Stimulated activated CD4-positive, alpha-beta T cell treated with anti-CD3 and anti-CD28 coated beads, Interleukin-15, amount 100 ng/mL, for 24 hours (primary cell): ENCODE measurements around the gene S1PR5.

Source experiments
- DNase-seq: peaks from one replicate; pipeline ENCODE4 v3.0.0-alpha.2; 2020

S1PR5 gene

GRCh38 chr19:10514211-10515145 lies 2.8 kb downstream of the S1PR5 start:
- peak; percentile 56 for DNase-seq

DNA sequence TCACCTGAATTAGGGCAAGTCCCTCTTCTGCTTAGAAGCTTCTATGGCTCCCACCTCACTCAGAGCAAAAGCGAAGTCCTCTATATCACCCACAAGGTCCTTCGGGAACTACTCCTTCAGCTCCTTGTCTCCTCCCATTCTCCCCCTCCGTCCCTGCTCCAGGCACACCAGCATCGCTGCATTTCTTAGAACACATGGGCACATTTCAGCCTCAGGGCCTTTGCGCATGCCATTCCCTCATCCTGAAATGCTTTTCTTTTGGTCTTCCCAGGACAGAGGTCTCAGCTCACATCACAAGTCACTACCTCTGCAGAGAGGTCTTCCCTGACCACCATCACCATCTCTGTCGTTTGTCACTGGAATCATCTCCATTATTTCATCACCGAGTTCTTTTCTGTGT lies 4.0 kb downstream of the S1PR5 start:
- DNase-seq, result no peak

- DNase-seq, result peak; percentile 69
Measured at GRCh38 chr19:10510301-10510802, 6.9 kb downstream of the S1PR5 start.

GRCh38 chr19:10508707-10509106 lies 8.5 kb downstream of the S1PR5 start:
- DNase-seq, result peak; percentile 52

GRCh38 chr19:10508036-10508435 lies 9.2 kb downstream of the S1PR5 start:
- no peak for DNase-seq

DNA sequence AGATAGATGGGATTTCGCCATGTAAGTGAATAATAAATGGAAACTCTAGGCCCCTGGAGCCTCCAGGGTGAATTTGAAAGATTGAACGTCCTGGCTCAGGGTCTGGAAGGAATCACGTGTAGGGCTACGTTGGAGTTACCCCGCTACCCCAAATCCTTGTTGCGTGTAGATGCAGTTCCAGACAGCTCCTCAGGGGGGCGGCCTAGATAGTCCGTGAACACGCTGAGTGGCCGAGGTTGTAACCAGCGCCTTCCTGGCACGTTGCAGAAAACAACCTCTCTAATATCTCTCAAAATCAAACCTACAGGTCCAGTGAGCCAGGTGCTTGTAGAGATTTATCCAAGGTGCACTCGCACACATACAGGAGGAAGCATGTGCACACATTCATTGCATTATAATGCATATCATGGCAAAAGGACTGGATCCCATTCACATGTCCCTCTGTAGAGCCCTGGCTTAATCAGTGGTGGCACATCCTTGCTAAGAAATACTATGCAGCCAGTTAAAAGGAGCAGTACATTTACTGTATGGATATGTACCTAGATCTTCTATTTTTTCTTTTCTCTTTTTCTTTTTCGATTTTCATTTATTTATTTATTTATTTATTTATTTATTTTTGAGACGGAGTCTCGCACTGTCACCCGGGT lies 11.5 kb downstream of the S1PR5 start:
- peak; percentile 91 for DNase-seq

DNA sequence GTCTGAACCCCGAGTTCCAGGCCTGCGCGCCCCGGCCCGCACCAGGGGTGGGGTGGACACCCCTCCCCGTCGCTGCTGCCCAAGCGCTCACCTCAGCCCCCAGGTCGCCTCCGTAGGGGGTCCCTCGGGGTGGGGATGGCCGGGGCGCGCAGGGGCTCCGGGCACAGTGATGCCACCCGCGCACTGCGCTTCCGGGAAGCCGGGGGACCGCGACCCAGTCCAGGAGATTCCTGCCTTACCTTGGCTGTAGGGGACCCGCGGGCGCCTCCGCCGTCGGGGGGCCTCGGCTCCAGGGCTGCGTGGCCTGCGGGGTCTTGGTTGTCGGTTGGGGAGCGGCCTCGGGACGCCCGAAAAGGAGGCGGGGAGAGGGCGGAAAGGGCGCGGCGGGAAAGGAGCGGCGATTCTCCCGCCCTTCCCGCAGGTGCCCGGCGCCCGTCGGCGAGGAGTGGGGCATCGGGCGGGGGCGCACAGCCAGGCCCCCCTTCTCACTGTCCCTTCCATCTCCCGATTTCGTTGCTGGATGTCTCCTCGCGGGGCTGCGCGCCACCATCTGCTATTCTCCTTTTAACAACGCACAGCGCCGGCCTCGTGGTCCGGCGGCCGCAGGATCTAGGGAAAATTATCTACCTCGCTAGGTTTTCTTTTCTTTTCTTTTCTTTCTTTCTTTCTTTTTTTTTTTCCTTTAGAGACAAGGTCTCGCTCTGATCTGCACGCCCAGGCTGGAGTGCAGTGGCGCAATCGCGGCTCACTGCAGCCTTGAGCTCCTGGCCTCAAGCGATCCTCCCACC lies 14.1 kb downstream of the S1PR5 start, which contains the start of gene KEAP1:
Gene KEAP1 (minus strand): TSS at position 355 of the 788 bp plus-strand sequence. CDS start 3,323 bp downstream, outside the sequence.
- peak; percentile 58 for DNase-seq

DNA sequence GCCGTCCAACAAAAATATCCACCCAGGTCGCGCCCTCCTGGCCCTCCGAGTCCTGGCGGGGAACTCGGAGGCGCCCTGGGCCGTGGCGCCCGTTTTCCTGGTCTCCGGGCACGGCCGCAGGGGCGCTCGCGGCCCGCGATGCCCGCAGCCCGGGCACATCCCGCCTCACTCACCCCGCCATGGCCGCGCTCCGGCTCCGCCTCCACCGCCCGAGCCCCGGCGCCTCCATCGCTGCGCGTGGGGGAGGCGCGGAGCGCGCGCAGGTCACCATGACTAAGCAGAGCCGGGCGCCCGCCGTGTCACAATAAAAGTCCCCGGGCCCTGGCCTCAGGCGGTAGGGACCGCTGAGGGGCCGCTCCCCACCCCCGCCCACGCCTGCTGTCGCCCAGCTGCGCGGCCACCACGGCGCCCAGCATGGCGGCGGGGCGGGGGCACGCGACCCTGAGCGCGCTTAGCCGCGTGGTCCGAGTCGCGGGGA lies 14.7 kb downstream of the S1PR5 start:
- DNase-seq, result peak; percentile 94

DNA sequence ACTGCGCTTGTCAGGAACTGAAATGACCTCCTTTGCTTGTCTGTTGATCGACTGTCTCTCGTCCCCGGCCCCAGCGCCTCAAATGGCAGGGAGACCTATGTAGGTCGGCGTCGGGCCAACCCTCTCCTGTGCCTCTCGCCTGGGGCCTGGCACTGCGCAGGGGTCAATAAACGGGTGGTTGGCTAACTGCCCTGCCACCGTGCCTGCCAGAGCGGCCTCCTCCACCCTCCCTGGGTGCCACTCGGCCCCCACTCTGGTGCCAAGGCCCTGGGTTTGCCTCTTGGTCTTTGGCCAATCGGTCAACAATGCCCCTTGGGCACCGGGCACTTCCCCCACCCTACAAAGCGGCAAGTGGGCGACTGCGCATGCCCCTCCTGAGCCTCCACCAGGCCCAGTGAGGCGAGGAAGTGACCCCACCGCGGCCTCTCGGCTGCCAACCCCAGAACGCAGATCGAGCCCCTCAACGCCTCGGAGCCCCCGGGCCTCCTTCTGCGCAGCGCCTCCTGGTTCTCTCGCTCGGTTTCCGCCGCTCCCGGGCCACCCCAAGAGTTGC lies 15.2 kb downstream of the S1PR5 start:
- peak; percentile 65 for DNase-seq

GRCh38 chr19:10500247-10500592 lies 17.0 kb downstream of the S1PR5 start:
- DNase-seq, result no peak

DNA sequence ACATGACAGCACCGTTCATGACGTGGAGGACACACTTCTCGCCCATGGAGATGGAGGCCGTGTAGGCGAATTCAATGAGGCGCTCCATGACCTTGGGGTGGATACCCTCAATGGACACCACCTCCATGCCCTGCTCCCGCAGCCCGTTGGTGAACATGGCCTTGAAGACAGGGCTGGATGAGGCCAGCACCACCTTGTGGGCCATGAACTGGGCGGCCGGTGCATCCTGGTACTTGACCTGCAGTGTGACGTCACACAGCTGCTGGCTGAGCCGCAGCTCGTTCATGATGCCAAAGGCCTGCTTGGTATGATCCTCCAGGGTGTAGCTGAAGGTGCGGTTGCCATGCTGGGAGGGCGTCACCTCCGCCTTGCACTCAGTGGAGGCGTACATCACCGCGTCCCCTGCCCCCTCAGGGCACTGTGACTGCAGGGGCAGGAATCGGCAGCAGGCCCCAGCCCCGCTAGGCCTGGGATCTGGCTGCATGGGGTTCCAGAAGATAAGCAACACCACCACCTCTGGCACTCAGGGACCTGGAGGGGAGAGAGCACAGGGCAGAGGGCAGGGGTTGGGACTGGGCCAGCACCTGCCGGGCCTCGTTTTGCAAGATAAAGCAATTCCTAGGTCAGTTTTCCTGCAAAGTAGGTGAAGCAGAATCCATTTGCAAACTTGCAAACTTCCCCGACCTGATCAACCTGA lies 17.5 kb downstream of the S1PR5 start:
- no peak for DNase-seq

GRCh38 chr19:10497371-10497770 lies 19.9 kb downstream of the S1PR5 start:
- no peak for DNase-seq

- no peak for DNase-seq
Measured at GRCh38 chr19:10491472-10492047, 25.7 kb downstream of the S1PR5 start.

DNA sequence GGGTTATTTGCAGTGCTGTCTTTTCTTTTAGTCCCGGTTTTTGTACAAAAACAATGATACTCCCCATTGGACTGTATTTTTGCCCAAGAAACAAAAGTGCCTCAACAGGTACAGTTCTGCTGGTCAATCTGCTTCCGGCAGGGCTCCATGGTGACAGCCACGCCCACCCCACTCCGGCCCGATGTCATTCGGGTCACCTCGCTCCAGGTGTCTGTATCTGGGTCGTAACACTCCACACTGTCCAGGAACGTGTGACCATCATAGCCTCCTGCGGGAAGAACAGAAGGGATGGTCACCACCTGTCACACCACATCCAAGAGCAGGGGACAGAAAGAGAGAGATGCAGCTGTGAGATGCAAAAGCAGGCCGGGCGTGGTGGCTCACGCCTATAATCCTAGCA lies 30.7 kb downstream of the S1PR5 start:
- DNase-seq, result no peak

GRCh38 chr19:10478903-10479384 lies 38.3 kb downstream of the S1PR5 start:
- peak; percentile 89 for DNase-seq

GRCh38 chr19:10478476-10478875 lies 38.8 kb downstream of the S1PR5 start:
- no peak for DNase-seq

DNA sequence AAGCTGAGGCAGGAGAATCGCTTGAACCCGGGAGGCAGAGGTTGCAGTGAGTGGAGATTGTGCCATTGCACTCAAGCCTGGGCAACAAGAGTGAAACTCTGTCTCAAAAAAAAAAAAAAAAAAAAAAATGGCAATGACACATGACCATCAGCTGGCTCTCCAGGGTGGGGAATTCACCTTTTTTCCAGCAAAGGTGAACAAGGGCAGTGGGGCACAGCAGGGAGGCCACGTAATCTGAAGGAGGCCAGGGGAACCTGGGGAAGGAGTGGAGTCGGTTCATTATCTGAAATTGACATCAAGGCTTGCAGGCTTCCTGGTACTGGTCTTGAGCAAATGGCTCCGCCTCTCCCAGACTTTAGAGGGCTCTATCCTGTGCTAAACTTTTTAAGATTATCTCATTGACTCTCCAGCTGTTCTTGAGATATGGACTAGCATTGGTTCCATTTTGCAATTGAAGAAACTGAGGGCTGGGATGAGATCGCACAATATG lies 42.2 kb downstream of the S1PR5 start:
- no peak for DNase-seq

GRCh38 chr19:10473192-10473591 lies 44.1 kb downstream of the S1PR5 start:
- DNase-seq, result no peak

DNA sequence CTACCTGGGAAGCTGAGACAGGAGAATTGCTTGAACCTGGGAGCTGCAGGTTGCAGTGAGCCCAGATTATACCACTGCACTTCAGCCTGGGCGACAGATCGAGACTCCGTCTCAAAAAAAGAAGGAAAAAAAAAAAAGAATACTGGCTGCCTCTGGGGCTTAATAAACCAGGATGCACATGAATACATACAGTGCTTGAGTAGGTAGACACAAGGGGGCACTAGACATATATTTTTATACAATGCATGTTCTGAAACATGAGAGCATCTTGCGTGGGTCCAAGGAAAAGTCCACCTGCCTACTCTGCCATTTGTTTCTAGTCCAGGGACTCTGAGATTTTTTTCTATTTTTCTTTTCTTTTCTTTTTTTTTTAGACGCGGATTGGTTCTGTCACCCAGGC lies 45.3 kb downstream of the S1PR5 start:
- no peak for DNase-seq

DNA sequence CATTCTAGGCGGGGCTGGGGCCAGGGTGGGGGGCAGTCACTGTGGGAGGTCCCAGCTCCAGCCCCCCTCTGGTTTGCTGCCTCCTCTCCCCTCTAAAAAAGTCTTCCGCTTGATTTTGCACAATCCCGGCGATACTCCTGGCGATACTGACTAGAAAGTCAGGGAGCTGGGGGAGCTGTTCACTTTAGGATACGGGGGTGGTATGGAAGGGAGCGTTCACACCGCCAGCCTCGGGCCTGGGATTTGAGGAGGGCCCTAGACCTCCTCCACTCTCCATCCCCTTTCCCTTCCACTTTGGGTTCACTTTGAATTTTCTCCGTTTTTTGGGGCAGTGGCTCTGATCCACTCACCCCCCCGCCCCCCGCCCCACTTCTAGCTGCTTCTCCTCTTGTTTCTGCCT lies 49.1 kb downstream of the S1PR5 start:
- DNase-seq, result no peak

DNA sequence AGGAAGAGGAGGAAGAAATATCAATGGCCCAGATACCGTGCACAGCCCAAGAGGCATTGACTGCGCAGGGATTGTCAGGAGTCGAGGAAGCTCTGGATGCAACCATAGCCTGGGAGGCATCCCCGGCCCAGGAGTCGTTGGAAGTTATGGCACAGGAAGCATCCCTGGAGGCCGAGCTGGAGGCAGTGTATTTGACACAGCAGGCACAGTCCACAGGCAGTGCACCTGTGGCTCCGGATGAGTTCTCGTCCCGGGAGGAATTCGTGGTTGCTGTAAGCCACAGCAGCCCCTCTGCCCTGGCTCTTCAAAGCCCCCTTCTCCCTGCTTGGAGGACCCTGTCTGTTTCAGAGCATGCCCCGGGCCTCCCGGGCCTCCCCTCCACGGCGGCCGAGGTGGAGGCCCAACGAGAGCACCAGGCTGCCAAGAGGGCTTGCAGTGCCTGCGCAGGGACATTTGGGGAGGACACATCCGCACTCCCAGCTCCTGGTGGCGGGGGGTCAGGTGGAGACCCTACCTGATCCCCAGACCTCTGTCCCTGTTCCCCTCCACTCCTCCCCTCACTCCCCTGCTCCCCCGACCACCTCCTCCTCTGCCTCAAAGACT lies 50.0 kb downstream of the S1PR5 start:
- no peak for DNase-seq
